Endothelial cell of umbilical vein (primary cell): ENCODE data around the gene PI3. TPM values are rescaled to one million over a fixed set of nuclear protein-coding genes. Genes with fewer than 3 reads are reported as not detected.

Source experiments
- BruUV-seq: library from RNA; stranded (reverse); fragments of 400-500 nt; replicated peaks from 2 replicates; lab custom pipeline; 2021; lab: Mats Ljungman, UMichigan
- CTCF ChIA-PET: fragments of 300-600, 350-600 bp; sonication (Branson Sonifier 250); formaldehyde crosslinking; loops from one replicate; lab custom pipeline; 2021; ENCODE audit warnings: antibody characterized with exemption, inconsistent platforms; lab: Charles Lee
- POLR2A ChIA-PET: fragments of 300-600, 350-600 bp; sonication (Branson Sonifier 250); formaldehyde crosslinking; loops from one replicate; lab custom pipeline; 2021; ENCODE audit warnings: antibody characterized with exemption, inconsistent platforms; lab: Charles Lee
- DNase-seq: peaks from one replicate; pipeline ENCODE4 v3.0.0-alpha.2; 2011; ENCODE audit warnings: low read depth, low spot score
- FAIRE-seq: peaks from 2 replicates; lab custom pipeline; 2011; peaks lifted over from hg19 to GRCh38; lab: Jason Lieb, UNC
- H2AFZ ChIP-seq: 2 replicates; pipeline ENCODE4 v1.6.0; 2012; ENCODE audit warnings: low read depth, low read length, control low read depth, inconsistent platforms
- H3K27ac ChIP-seq: 2 replicates; pipeline ENCODE4 v1.5.1; 2011; ENCODE audit warnings: low read depth, mild to moderate bottlenecking, control low read depth, low read length, moderate library complexity; ENCODE audit not compliant: insufficient read depth
- H3K27me3 ChIP-seq, 2 experiments: 2 replicates each; pipeline versions ENCODE4 v1.6.0 to v1.6.1; 2011; ENCODE audit warnings: low read length in 2 of 2, mixed read lengths in 1 of 2; ENCODE audit not compliant: control insufficient read depth in 2 of 2, insufficient read depth in 2 of 2
- H3K36me3 ChIP-seq, 2 experiments: 2 replicates in 1 of 2; 3 replicates in 1 of 2; pipeline ENCODE4 v1.5.1; 2011; ENCODE audit warnings: low read length in 2 of 2, mild to moderate bottlenecking in 1 of 2, moderate library complexity in 1 of 2; ENCODE audit not compliant: control insufficient read depth in 2 of 2, insufficient read depth in 2 of 2; ENCODE audit errors: extremely low read depth in 1 of 2
- H3K4me1 ChIP-seq: 3 replicates; pipeline ENCODE4 v1.5.1; 2011; ENCODE audit warnings: mild to moderate bottlenecking, low read length; ENCODE audit not compliant: control insufficient read depth, insufficient read depth; ENCODE audit errors: extremely low read depth
- H3K4me2 ChIP-seq: 2 replicates; pipeline ENCODE4 v1.6.1; 2011; ENCODE audit warnings: low read length, control low read depth, mixed read lengths; ENCODE audit not compliant: insufficient read depth
- H3K4me3 ChIP-seq, 3 experiments: fragments of 200-600 bp in 1 of 3; sonication (generic), shearing (Covaris generic) in 1 of 3; replicated peaks in 1 of 3; 2 replicates each; pipeline ENCODE4 v1.5.1; 2011 to 2016; ENCODE audit warnings: control low read depth in 3 of 3, low read length in 3 of 3, mild to moderate bottlenecking in 2 of 3, inconsistent platforms in 1 of 3, low read depth in 1 of 3, moderate library complexity in 1 of 3; ENCODE audit not compliant: insufficient read depth in 1 of 3
- H3K79me2 ChIP-seq: 2 replicates; pipeline ENCODE4 v1.6.0; 2012; ENCODE audit warnings: low read length, inconsistent platforms; ENCODE audit not compliant: control insufficient read depth, insufficient read depth
- H3K9ac ChIP-seq: replicated peaks from 2 replicates; pipeline ENCODE3; 2011; ENCODE audit warnings: low read length, control low read depth; ENCODE audit not compliant: insufficient read depth; ENCODE audit errors: extremely low read depth
- H3K9me1 ChIP-seq: replicated peaks from 3 replicates; pipeline ENCODE4 v1.6.0; 2011; ENCODE audit warnings: mild to moderate bottlenecking, low read length; ENCODE audit not compliant: control insufficient read depth, insufficient read depth; ENCODE audit errors: extremely low read depth
- H3K9me3 ChIP-seq: replicated peaks from 2 replicates; pipeline ENCODE4 v1.5.1; 2012; ENCODE audit warnings: low read length, inconsistent platforms; ENCODE audit not compliant: control insufficient read depth, insufficient read depth
- H4K20me1 ChIP-seq: replicated peaks from 2 replicates; pipeline ENCODE3; 2011; ENCODE audit warnings: mild to moderate bottlenecking, low read length; ENCODE audit not compliant: control insufficient read depth, insufficient read depth; ENCODE audit errors: extremely low read depth
- EZH2 ChIP-seq: IDR thresholded peaks from 2 replicates; pipeline ENCODE4 v1.6.1; 2012; ENCODE audit warnings: borderline replicate concordance, low read depth, mild to moderate bottlenecking, moderate library complexity, low read length, inconsistent platforms; ENCODE audit not compliant: severe bottlenecking
- FOS ChIP-seq: IDR thresholded peaks from 2 replicates; pipeline ENCODE4 v1.6.1; 2011; ENCODE audit warnings: mild to moderate bottlenecking, low read length, moderate library complexity, borderline replicate concordance; ENCODE audit not compliant: insufficient read depth
- GATA2 ChIP-seq: IDR thresholded peaks from 2 replicates; pipeline ENCODE4 v1.7.0; 2011; ENCODE audit warnings: low read depth, mild to moderate bottlenecking, moderate library complexity, mixed read lengths, low read length; ENCODE audit not compliant: insufficient read length, insufficient read depth
- JUN ChIP-seq: IDR thresholded peaks from 2 replicates; pipeline ENCODE4 v1.6.1; 2011; ENCODE audit warnings: borderline replicate concordance, low read depth; ENCODE audit not compliant: insufficient read length, insufficient read depth
- MYC ChIP-seq: IDR thresholded peaks from one replicate; pipeline ENCODE4 v1.6.1; 2011; ENCODE audit warnings: mild to moderate bottlenecking, low read depth, low read length
- POLR2A ChIP-seq: IDR thresholded peaks from 2 replicates; pipeline ENCODE4 v1.6.1; 2012; ENCODE audit warnings: low read depth, mild to moderate bottlenecking, control low read depth, low read length
- POLR2AphosphoS5 ChIP-seq: IDR thresholded peaks from 2 replicates; pipeline ENCODE4 v1.6.1; 2012; ENCODE audit warnings: low read depth, mild to moderate bottlenecking, control low read depth, low read length, moderate library complexity; ENCODE audit not compliant: insufficient read depth
- dilution Hi-C: fragments of 300-500 bp; cut with MboI; formaldehyde crosslinking; loops from one replicate; pipeline ENCODE4 v1.15.0; 2019; ENCODE audit warnings: low sequenced_read_pairs; ENCODE audit not compliant: extremely low pct_ligation_motif_present
- intact Hi-C: fragments of 100-400 bp; cut with micrococcal nuclease; formaldehyde crosslinking; loops from one replicate; pipeline ENCODE4 v1.10.0; 2022
- polyA plus RNA-seq, 4 experiments: library from polyadenylated mRNA; depleted of rRNA in 3 of 4; stranded (reverse) in 3 of 4; unstranded in 1 of 4; fragments of >200 nt; gene quantifications; 2 replicates each; pipeline versions ENCODE4 v1.2.1 to v1.2.3, GENCODE V29; 2011 to 2012; ENCODE audit warnings: missing spikeins in 1 of 4
- total RNA-seq: library from RNA; stranded (reverse); gene quantifications from 2 replicates; pipeline ENCODE4 v1.2.3, GENCODE V29; 2021
- TF ChIP-seq, protein P1 (sequence below), 2 donors: IDR thresholded peaks; 1 replicate in 1 of 2; 2 replicates in 1 of 2; pipeline ENCODE4 v1.5.1; 2011; ENCODE audit warnings: low read length in 2 of 2, mild to moderate bottlenecking in 2 of 2, moderate library complexity in 2 of 2, control low read depth in 1 of 2, inconsistent platforms in 1 of 2, low read depth in 1 of 2; ENCODE audit not compliant: insufficient read depth in 1 of 2; ENCODE audit errors: extremely low read depth in 1 of 2
- TF ChIP-seq, protein P2 (sequence below): IDR thresholded peaks from 2 replicates; pipeline ENCODE4 v1.6.1; 2011; ENCODE audit not compliant: insufficient read depth, insufficient read length

The PI3 gene
- total and polyA plus RNA-seq, 2 donors (not counting 3 experiments of a cell fraction or from before 2014, with no cell fraction given): not detected

- intact Hi-C loops (no loop called here), dilution Hi-C loops (no loop called here)
- no peaks in the 10 kb centered on the region for H3K4me1 ChIP-seq
- DNase-seq (no peak), FAIRE-seq (no peak)
- peaks cover 6 to 27% of the 10 kb centered on the region in 2 experiments for H3K27me3 ChIP-seq
- no peaks in the 10 kb centered on the region for H3K9me3 ChIP-seq
- H3K36me3 ChIP-seq: no peaks in the 10 kb centered on the region
- no peak overlapping the region for H3K4me3 ChIP-seq
- no peak overlapping the region for H2AFZ ChIP-seq
- BruUV-seq: no TSS peak
- H3K9ac ChIP-seq: no peak overlapping the region
- no peaks in the 10 kb centered on the region for H3K79me2 ChIP-seq
- H4K20me1 ChIP-seq: no peaks in the 10 kb centered on the region
- no peak overlapping the region for H3K27ac ChIP-seq
- no peak overlapping the region for H3K4me2 ChIP-seq
- CTCF ChIA-PET: interaction anchor here (1.2 to 3.4 kb wide), 2 partner anchors 11 to 84 kb away, joined by 4 to 15 read pairs; no protein-coding TSS in a partner anchor
- TF ChIP-seq MYC: no peak
- TF ChIP-seq POLR2AphosphoS5: no peak
- TF ChIP-seq, protein P1, sequence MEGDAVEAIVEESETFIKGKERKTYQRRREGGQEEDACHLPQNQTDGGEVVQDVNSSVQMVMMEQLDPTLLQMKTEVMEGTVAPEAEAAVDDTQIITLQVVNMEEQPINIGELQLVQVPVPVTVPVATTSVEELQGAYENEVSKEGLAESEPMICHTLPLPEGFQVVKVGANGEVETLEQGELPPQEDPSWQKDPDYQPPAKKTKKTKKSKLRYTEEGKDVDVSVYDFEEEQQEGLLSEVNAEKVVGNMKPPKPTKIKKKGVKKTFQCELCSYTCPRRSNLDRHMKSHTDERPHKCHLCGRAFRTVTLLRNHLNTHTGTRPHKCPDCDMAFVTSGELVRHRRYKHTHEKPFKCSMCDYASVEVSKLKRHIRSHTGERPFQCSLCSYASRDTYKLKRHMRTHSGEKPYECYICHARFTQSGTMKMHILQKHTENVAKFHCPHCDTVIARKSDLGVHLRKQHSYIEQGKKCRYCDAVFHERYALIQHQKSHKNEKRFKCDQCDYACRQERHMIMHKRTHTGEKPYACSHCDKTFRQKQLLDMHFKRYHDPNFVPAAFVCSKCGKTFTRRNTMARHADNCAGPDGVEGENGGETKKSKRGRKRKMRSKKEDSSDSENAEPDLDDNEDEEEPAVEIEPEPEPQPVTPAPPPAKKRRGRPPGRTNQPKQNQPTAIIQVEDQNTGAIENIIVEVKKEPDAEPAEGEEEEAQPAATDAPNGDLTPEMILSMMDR (IDR thresholded peaks at IDR 0.05; ENCODE audit: extremely low read depth in 1 of 2, insufficient read depth in 1 of 2, low read depth in 1 of 2, low read length in 2 of 2): no peak
- TF ChIP-seq POLR2A: no peak
- no peak for TF ChIP-seq JUN
- no peak for TF ChIP-seq FOS
- TF ChIP-seq GATA2: no peak
- TF ChIP-seq, protein P2, sequence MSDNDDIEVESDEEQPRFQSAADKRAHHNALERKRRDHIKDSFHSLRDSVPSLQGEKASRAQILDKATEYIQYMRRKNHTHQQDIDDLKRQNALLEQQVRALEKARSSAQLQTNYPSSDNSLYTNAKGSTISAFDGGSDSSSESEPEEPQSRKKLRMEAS: no peak
- TF ChIP-seq EZH2: no peak
- no peaks in the 10 kb centered on the region for H3K9me1 ChIP-seq
- POLR2A ChIA-PET: no interaction called here
These were observed 46.6 kb upstream of the PI3 start for GRCh38 chr20:45128099-45128498.
